Heart left ventricle (tissue), 16 donors: ENCODE data around the gene SH3BP4. TPM values are rescaled to one million over a fixed set of nuclear protein-coding genes. Genes with fewer than 3 reads are reported as not detected.

Source experiments
- ATAC-seq, 4 donors: fragments of 200-7000 bp; cut with Tn5 transposase; one replicate each; pipeline ENCODE4 v1.9.1; 2020 to 2022; ENCODE audit warnings: moderate library complexity in 4 of 4, mild to moderate bottlenecking in 3 of 4, moderate number of reproducible peaks in 1 of 4
- DNase-seq, 5 donors: peaks; one replicate each; pipeline ENCODE4 v3.0.0-alpha.2; 2020
- H3K27ac ChIP-seq, 12 donors: fragments of 200-600 bp; sonication (generic) in 4 of 12; one replicate each; pipeline versions ENCODE4 v1.5.0 to v1.8.0; 2016 to 2022; ENCODE audit warnings: mild to moderate bottlenecking in 2 of 12
- H3K27me3 ChIP-seq, 9 donors: fragments of 200-600 bp; sonication (generic) in 2 of 9; one replicate each; pipeline versions ENCODE4 v1.5.1 to v1.8.0; 2016 to 2022; ENCODE audit warnings: mild to moderate bottlenecking in 3 of 9
- H3K36me3 ChIP-seq, 9 donors: fragments of 200-600 bp; sonication (generic) in 2 of 9; one replicate each; pipeline versions ENCODE4 v1.5.0 to v1.8.0; 2018 to 2022; ENCODE audit warnings: mild to moderate bottlenecking in 2 of 9
- H3K4me1 ChIP-seq, 12 donors: fragments of 200-600 bp; sonication (generic) in 4 of 12; one replicate each; pipeline versions ENCODE4 v1.5.0 to v1.8.0; 2016 to 2022; ENCODE audit warnings: mild to moderate bottlenecking in 3 of 12
- H3K4me3 ChIP-seq, 12 donors: fragments of 200-600 bp; sonication (generic) in 4 of 12; one replicate each; pipeline versions ENCODE4 v1.5.0 to v1.8.0; 2017 to 2022; ENCODE audit warnings: mild to moderate bottlenecking in 9 of 12, moderate library complexity in 4 of 12
- H3K9me3 ChIP-seq, 12 donors: fragments of 200-600 bp; sonication (generic) in 4 of 12; one replicate each; pipeline versions ENCODE4 v1.5.0 to v1.8.0; 2016 to 2022; ENCODE audit warnings: mild to moderate bottlenecking in 1 of 12
- CTCF ChIP-seq, 12 donors: fragments of 200-600 bp; sonication (generic) in 4 of 12; IDR thresholded peaks; one replicate each; pipeline versions ENCODE4 v1.5.0 to v1.8.0; 2018 to 2022; ENCODE audit warnings: antibody characterized with exemption in 12 of 12, mild to moderate bottlenecking in 5 of 12
- POLR2A ChIP-seq, 2 donors: fragments of 450-650 bp; IDR thresholded peaks; one replicate each; pipeline ENCODE4 v1.6.1; 2017; ENCODE audit warnings: antibody characterized with exemption in 2 of 2, mild to moderate bottlenecking in 2 of 2, moderate library complexity in 2 of 2
- WGBS, 4 donors: extraction: QIAGEN DNeasy Blood & Tissue Kit in 2 of 4; methylation state at CpG; one replicate each; pipeline versions ENCODE4 v1.1.5 to v1.1.7; 2013 to 2018; 5-methylcytosine and 5-hydroxymethylcytosine counted together
- intact Hi-C, 10 donors: fragments of 100-400 bp; cut with DNase I; formaldehyde crosslinking; loops; one replicate each; pipeline versions ENCODE4 v1.11.1 to v1.14.2; 2022
- polyA plus RNA-seq, 2 donors: library from polyadenylated mRNA; stranded (reverse); fragments of 200-250 nt; gene quantifications; one replicate each; pipeline ENCODE4 v1.2.3, GENCODE V29; 2013
- total RNA-seq, 9 donors: library from RNA; depleted of rRNA in 2 of 9; stranded (reverse); fragments of >200 nt in 2 of 9; fragmentation: NEBNext Ultra II Directional in 3 of 9; extraction: Animal tissue kit (Norgen Biotek cat#: 25700) in 3 of 9; gene quantifications; one replicate each; pipeline versions ENCODE4 v1.1.0 to v1.2.4, GENCODE V29; 2016 to 2023
- donor health status: ischemic (EF 13 %, LVEDD 7.1; RV severe dilation, severe dysfunction).
- donor health status: healthy with polysubstance abuse.
- donor health status: DM: no; HTN: yes; CAD: no.
- donor health status: DM: no; HTN: no; CAD: no.
- donor health status: ischemic (EF 25% LVEDD 6.9; RV normal size, moderate dysfunction).
- donor health status: ischemic (EF 25% LVEDD 5.7; RV mildly dilated, moderate dysfunction).
- donor health status: healthy.
- donor health status: DM: yes; HTN: yes; CAD: no.
- donor health status: ischemic (EF 35%, LVEDD 5.7; RV mildly dilated, moderate dysfunction).
- donor health status: nonischemic (EF 11% LVEDD 7.7; RV severe dilation, severe dysfunction).
- donor health status: DM: yes; HTN: yes; CAD: no.
- donor health status: PGD.
- donor health status: ischemic (EF 29% LVEDD 5.4; RV normal size, mild dysfunction).
- donor health status: nonischemic (EF 23%, LVEDD 6.1; RV moderate dilation, normal function).

SH3BP4 gene
- total and polyA plus RNA-seq, 11 donors, result 5.4 to 33.5 (median 12.4) TPM

GRCh38 chr2:235044501-235045271, 92.9 kb downstream of the SH3BP4 start:
- intact Hi-C loops, result loop anchor here in 2 of 10 donors (5.0 to 10.0 kb wide), 2 partner anchors 60 to 162 kb away; no protein-coding TSS in a partner anchor
- Histone ChIP-seq H3K27me3 (no peaks in the 10 kb centered on the region), H3K27ac (peak overlapping the region in 4 of 12 donors; percentile 13 to 44 (median 30)), H3K9me3 (no peaks in the 10 kb centered on the region), H3K36me3 (peaks cover 0 to 39% (median 26%) of the 10 kb centered on the region in 9 donors), H3K4me3 (no peak overlapping the region), H3K4me1 (peaks cover 0 to 39% (median 13%) of the 10 kb centered on the region in 12 donors)
- ATAC-seq, result no peak
- DNase-seq, result no peak
- WGBS, 4 donors, result 79 to 88% (median 82%) methylated on average over 23 to 32 of the region's 32 CpGs
- TF ChIP-seq CTCF (IDR thresholded peaks at IDR 0.05) (no peak), POLR2A (IDR thresholded peaks at IDR 0.05) (no peak)

DNA sequence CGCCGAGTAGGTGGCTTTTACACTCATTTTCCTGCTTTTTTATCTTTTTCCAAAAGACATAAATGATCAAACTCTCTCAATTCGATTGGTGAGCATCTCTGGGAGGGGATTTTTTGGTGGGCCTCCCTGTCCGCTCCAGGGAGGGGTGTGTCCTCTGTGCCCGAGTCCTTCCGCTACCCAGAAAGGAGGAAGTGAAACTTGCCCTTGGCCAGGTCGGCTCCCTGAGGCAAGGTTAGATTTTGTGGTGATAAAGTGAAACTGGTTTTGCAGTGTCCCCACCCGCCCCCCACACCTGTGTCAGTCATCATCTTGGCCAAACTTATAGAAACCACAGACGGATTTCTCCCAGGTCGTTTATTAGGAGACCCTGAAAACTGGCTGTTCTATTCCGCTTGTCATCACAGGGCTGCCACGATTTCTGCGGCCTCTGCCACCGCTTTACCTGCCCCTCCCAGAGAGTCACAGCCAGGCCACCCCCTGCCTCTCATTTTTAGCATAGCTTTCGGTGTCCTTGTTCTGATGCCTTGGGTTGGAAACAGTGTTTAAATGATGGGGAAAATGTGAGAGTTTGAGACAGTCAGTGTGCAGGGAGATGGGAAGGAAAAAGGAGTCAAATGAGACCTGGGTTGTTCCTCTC, 93.6 kb downstream of the SH3BP4 start:
- no peak for ATAC-seq
- H3K27me3 ChIP-seq, result no peaks in the 10 kb centered on the region
- intact Hi-C loops, result loop anchor here in 2 of 10 donors (5.0 to 10.0 kb wide), 2 partner anchors 61 to 163 kb away; no protein-coding TSS in a partner anchor
- no peak overlapping the region for H3K27ac ChIP-seq
- H3K4me3 ChIP-seq, result no peak overlapping the region
- peaks cover 0 to 47% (median 16%) of the 10 kb centered on the region in 12 donors for H3K4me1 ChIP-seq
- no peaks in the 10 kb centered on the region for H3K9me3 ChIP-seq
- H3K36me3 ChIP-seq, result peaks cover 0 to 37% (median 23%) of the 10 kb centered on the region in 9 donors
- TF ChIP-seq CTCF (IDR thresholded peaks at IDR 0.05) (no peak), POLR2A (IDR thresholded peaks at IDR 0.05) (no peak)
- no peak for DNase-seq
- 80 to 88% (median 84%) methylated on average over 14 to 15 of the region's 15 CpGs for WGBS, 4 donors

DNA sequence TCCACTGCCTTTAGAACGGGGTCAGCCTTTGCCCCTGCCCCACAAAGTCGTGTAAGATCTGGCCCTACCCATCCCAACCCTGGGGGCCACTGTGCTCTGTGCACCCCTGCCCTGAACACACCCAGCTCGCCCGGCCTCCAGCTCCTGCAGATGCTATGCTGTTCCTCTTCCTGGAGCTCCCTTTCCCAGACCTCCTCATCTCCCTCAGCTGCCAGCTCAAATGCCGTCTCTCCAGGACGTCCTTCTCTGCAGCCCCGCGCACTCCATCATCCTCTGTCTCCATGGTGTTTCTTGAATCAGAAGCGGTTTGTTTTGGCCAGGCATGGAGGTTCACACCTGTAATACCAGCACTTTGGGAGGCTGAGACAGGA, 94.1 kb downstream of the SH3BP4 start:
- ATAC-seq (no peak), DNase-seq (no peak)
- Histone ChIP-seq H3K9me3 (no peaks in the 10 kb centered on the region), H3K27ac (no peak overlapping the region), H3K4me1 (peaks cover 0 to 52% (median 19%) of the 10 kb centered on the region in 12 donors), H3K36me3 (peaks cover 0 to 33% (median 21%) of the 10 kb centered on the region in 9 donors), H3K4me3 (no peak overlapping the region), H3K27me3 (no peaks in the 10 kb centered on the region)
- WGBS, 4 donors, result 93 to 97% (median 95%) methylated on average over 9 of the region's 9 CpGs
- intact Hi-C loops, result loop anchor here in 2 of 10 donors (5.0 to 10.0 kb wide), 2 partner anchors 61 to 164 kb away; no protein-coding TSS in a partner anchor
- TF ChIP-seq CTCF (IDR thresholded peaks at IDR 0.05), result no peak
- TF ChIP-seq POLR2A (IDR thresholded peaks at IDR 0.05), result no peak

GRCh38 chr2:235046589-235046988, 94.8 kb downstream of the SH3BP4 start:
- intact Hi-C loops, result loop anchor here in 2 of 10 donors (5.0 to 10.0 kb wide), 2 partner anchors 62 to 164 kb away; no protein-coding TSS in a partner anchor
- Histone ChIP-seq H3K27ac (no peak overlapping the region), H3K36me3 (peaks cover 0 to 27% (median 15%) of the 10 kb centered on the region in 9 donors), H3K4me3 (no peak overlapping the region), H3K4me1 (peaks cover 2 to 58% (median 25%) of the 10 kb centered on the region in 12 donors), H3K9me3 (no peaks in the 10 kb centered on the region), H3K27me3 (no peaks in the 10 kb centered on the region)
- DNase-seq (no peak), ATAC-seq (no peak)
- TF ChIP-seq POLR2A (IDR thresholded peaks at IDR 0.05) (no peak), CTCF (IDR thresholded peaks at IDR 0.05) (no peak)
- 90 to 96% (median 92%) methylated on average over 5 of the region's 5 CpGs for WGBS, 4 donors
